Measurements from ENCODE around the gene ENOX2. TPM values are rescaled to one million over a fixed set of nuclear protein-coding genes. Genes with fewer than 3 reads are reported as not detected.

Gene ENOX2
- total RNA-seq, 1 donor from 2014 or later: 13.9 TPM

Other genes starting within 250 kb of the ENOX2 start
- gene ARHGAP36, start 155.1 kb upstream of the ENOX2 start, total RNA-seq: not detected in 2 replicates